GM23338 (cell line): ENCODE results near the gene PABPN1. TPM values are rescaled to one million over a fixed set of nuclear protein-coding genes. Genes with fewer than 3 reads are reported as not detected.

Experiments used
- ATAC-seq: fragments of 200-7000 bp; cut with Tn5 transposase; 3 replicates; pipeline ENCODE4 v1.9.1; 2020
- DNase-seq: peaks from one replicate; pipeline ENCODE4 v3.0.0-alpha.2; 2015; ENCODE audit warnings: low spot score
- H2AFZ ChIP-seq: fragments of 200-600 bp; sonication (generic); 2 replicates; pipeline ENCODE4 v1.8.0; 2016; ENCODE audit warnings: antibody characterized with exemption, mild to moderate bottlenecking, moderate library complexity
- H3F3A ChIP-seq: fragments of 200-600 bp; sonication (generic); replicated peaks from 2 replicates; pipeline ENCODE4 v1.8.0; 2017; ENCODE audit warnings: antibody characterized with exemption, mixed run types, low read depth
- H3K27ac ChIP-seq: fragments of 200-600 bp; sonication (generic); 2 replicates; pipeline ENCODE4 v1.6.1; 2016; ENCODE audit warnings: low read depth
- H3K27me3 ChIP-seq: fragments of 200-600 bp; sonication (generic); 2 replicates; pipeline ENCODE4 v1.8.0; 2016; ENCODE audit warnings: mild to moderate bottlenecking, mixed run types, moderate library complexity; ENCODE audit not compliant: insufficient read depth
- H3K36me3 ChIP-seq: fragments of 200-600 bp; sonication (generic); 2 replicates; pipeline ENCODE4 v1.8.0; 2016; ENCODE audit warnings: mild to moderate bottlenecking; ENCODE audit not compliant: insufficient read depth
- H3K4me1 ChIP-seq: fragments of 200-600 bp; sonication (generic); 2 replicates; pipeline ENCODE4 v1.8.0; 2016; ENCODE audit warnings: mild to moderate bottlenecking, moderate library complexity; ENCODE audit not compliant: insufficient read depth
- H3K4me2 ChIP-seq: fragments of 200-600 bp; sonication (generic); 2 replicates; pipeline ENCODE4 v1.7.1; 2017; ENCODE audit warnings: mixed run types
- H3K4me3 ChIP-seq: fragments of 200-600 bp; sonication (generic); 2 replicates; pipeline ENCODE4 v1.6.1; 2016; ENCODE audit warnings: mixed run types
- H3K79me2 ChIP-seq: fragments of 200-600 bp; sonication (generic); replicated peaks from 2 replicates; pipeline ENCODE4 v1.8.0; 2017; ENCODE audit warnings: mild to moderate bottlenecking; ENCODE audit not compliant: insufficient read depth
- H3K9me2 ChIP-seq: fragments of 200-600 bp; sonication (generic); 2 replicates; pipeline ENCODE4 v1.8.0; 2017; ENCODE audit not compliant: insufficient read depth
- H4K20me1 ChIP-seq: fragments of 200-600 bp; sonication (generic); replicated peaks from 2 replicates; pipeline ENCODE4 v1.8.0; 2017; ENCODE audit warnings: mild to moderate bottlenecking; ENCODE audit not compliant: insufficient read depth
- H3K27ac Mint-ChIP-seq: 2 replicates; pipeline ENCODE4 v1.8.0; 2020; ENCODE audit warnings: inconsistent platforms, mild to moderate bottlenecking, moderate library complexity, mixed read lengths
- H3K27me3 Mint-ChIP-seq: 3 replicates; pipeline ENCODE4 v1.8.0; 2022; ENCODE audit warnings: low read depth, mild to moderate bottlenecking, moderate library complexity, mixed read lengths, inconsistent platforms; ENCODE audit not compliant: insufficient read depth, poor library complexity
- H3K36me3 Mint-ChIP-seq: 3 replicates; pipeline ENCODE4 v1.8.0; 2021; ENCODE audit warnings: low read depth, mild to moderate bottlenecking, inconsistent platforms, moderate library complexity, mixed read lengths
- H3K4me1 Mint-ChIP-seq: 3 replicates; pipeline ENCODE4 v1.8.0; 2020; ENCODE audit warnings: mild to moderate bottlenecking, inconsistent platforms, mixed read lengths
- H3K4me3 Mint-ChIP-seq: 3 replicates; pipeline ENCODE4 v1.8.0; 2021; ENCODE audit warnings: moderate library complexity, mild to moderate bottlenecking, inconsistent platforms, mixed read lengths
- H3K9me3 Mint-ChIP-seq: 3 replicates; pipeline ENCODE4 v1.8.0; 2020; ENCODE audit warnings: moderate library complexity, mild to moderate bottlenecking, inconsistent platforms, mixed read lengths
- CREB1 ChIP-seq: fragments of 250-450 bp; sonication (Bioruptor Pico); IDR thresholded peaks from 2 replicates; pipeline ENCODE4 v1.5.0; 2020; ENCODE audit warnings: low read depth, mild to moderate bottlenecking, moderate library complexity
- ETS1 ChIP-seq: IDR thresholded peaks from 2 replicates; pipeline ENCODE4 v1.6.1; 2016; ENCODE audit warnings: antibody characterized with exemption
- EZH2 ChIP-seq: fragments of 200-600 bp; sonication (generic); IDR thresholded peaks from one replicate; pipeline ENCODE4 v1.8.0; 2017; ENCODE audit warnings: antibody characterized with exemption, mild to moderate bottlenecking, low read depth; ENCODE audit not compliant: unreplicated experiment
- EZH2phosphoT487 ChIP-seq: fragments of 200-600 bp; sonication (generic); IDR thresholded peaks from one replicate; pipeline ENCODE4 v1.8.1; 2018; ENCODE audit warnings: antibody characterized with exemption; ENCODE audit not compliant: unreplicated experiment
- NANOG ChIP-seq: IDR thresholded peaks from 2 replicates; pipeline ENCODE4 v1.6.1; 2016; ENCODE audit warnings: antibody characterized with exemption, borderline replicate concordance
- POLR2AphosphoS5 ChIP-seq: IDR thresholded peaks from 2 replicates; pipeline ENCODE4 v1.6.1; 2016; ENCODE audit warnings: antibody characterized with exemption, low read depth
- REST ChIP-seq: IDR thresholded peaks from one replicate; pipeline ENCODE4 v1.6.1; 2018; ENCODE audit warnings: antibody characterized with exemption; ENCODE audit not compliant: unreplicated experiment
- STAT1 ChIP-seq: IDR thresholded peaks from one replicate; pipeline ENCODE4 v1.6.1; 2016; ENCODE audit warnings: antibody characterized with exemption; ENCODE audit not compliant: unreplicated experiment
- ZNF114 ChIP-seq: fragments of 250-450 bp; sonication (Bioruptor Pico); IDR thresholded peaks from 2 replicates; pipeline ENCODE4 v1.5.0; 2020; ENCODE audit warnings: mild to moderate bottlenecking, moderate library complexity
- polyA plus RNA-seq: library from polyadenylated mRNA; unstranded; fragments of >200 nt; fragmentation: Nextera tagmentation; extraction: Ambion mirVana; gene quantifications from 2 replicates; pipeline ENCODE4 v1.2.1, GENCODE V29; 2016
- total RNA-seq: library from RNA; depleted of rRNA; stranded (reverse); fragments of >200 nt; shearing (Covaris generic); gene quantifications from 2 replicates; pipeline ENCODE4 v1.2.3, GENCODE V29; 2014
- TF ChIP-seq, protein P1 (sequence below), 2 experiments: fragments of 200-600 bp in 1 of 2; sonication (generic) in 1 of 2; conservative IDR thresholded peaks; 2 replicates each; pipeline versions ENCODE4 v1.5.1 to v1.6.1; 2016 to 2017; ENCODE audit warnings: antibody characterized with exemption in 2 of 2, low read depth in 2 of 2, mild to moderate bottlenecking in 2 of 2, moderate library complexity in 1 of 2

PABPN1 gene
- total and polyA plus RNA-seq, 2 experiments from 2014 or later = 116 to 342 TPM

GRCh38 chr14:23294734-23295561 is 26.3 kb upstream of the PABPN1 start:
- H3F3A ChIP-seq = peaks cover 5% of the 10 kb centered on the region; the same call in 1 of the 2 replicates
- no peak overlapping the region for H3K4me3 ChIP-seq
- peaks cover 20% of the 10 kb centered on the region for H4K20me1 ChIP-seq
- H3K9me3 Mint-ChIP-seq = no peaks in the 10 kb centered on the region
- peaks cover 11% of the 10 kb centered on the region; the same call in 1 of the 2 replicates for H3K4me1 ChIP-seq
- no peaks in the 10 kb centered on the region for H3K36me3 ChIP-seq
- no peak overlapping the region for H2AFZ ChIP-seq
- H3K4me2 ChIP-seq = no peak overlapping the region
- peaks cover 99% of the 10 kb centered on the region for H3K27me3 ChIP-seq
- TF ChIP-seq, protein P1, sequence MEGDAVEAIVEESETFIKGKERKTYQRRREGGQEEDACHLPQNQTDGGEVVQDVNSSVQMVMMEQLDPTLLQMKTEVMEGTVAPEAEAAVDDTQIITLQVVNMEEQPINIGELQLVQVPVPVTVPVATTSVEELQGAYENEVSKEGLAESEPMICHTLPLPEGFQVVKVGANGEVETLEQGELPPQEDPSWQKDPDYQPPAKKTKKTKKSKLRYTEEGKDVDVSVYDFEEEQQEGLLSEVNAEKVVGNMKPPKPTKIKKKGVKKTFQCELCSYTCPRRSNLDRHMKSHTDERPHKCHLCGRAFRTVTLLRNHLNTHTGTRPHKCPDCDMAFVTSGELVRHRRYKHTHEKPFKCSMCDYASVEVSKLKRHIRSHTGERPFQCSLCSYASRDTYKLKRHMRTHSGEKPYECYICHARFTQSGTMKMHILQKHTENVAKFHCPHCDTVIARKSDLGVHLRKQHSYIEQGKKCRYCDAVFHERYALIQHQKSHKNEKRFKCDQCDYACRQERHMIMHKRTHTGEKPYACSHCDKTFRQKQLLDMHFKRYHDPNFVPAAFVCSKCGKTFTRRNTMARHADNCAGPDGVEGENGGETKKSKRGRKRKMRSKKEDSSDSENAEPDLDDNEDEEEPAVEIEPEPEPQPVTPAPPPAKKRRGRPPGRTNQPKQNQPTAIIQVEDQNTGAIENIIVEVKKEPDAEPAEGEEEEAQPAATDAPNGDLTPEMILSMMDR (conservative IDR thresholded peaks at IDR 0.05; ENCODE audit: low read depth in 2 of 2) = peak; percentile 75 to 87
- TF ChIP-seq CREB1 (0 out of 2 replicates have a peak, but pooled peaks have one; percentile 22), STAT1 (no peak), ZNF114 (CRISPR knock-in tag) (no peak)
- no peak overlapping the region; the same call in 2 of the 3 replicates for H3K4me3 Mint-ChIP-seq
- peaks cover 94% of the 10 kb centered on the region for H3K27me3 Mint-ChIP-seq
- no peak overlapping the region for H3K27ac ChIP-seq
- peak; percentile 74 for ATAC-seq
- H3K36me3 Mint-ChIP-seq = no peaks in the 10 kb centered on the region
- peaks cover 16% of the 10 kb centered on the region for H3K4me1 Mint-ChIP-seq
- H3K27ac Mint-ChIP-seq = no peak overlapping the region
- no peaks in the 10 kb centered on the region for H3K79me2 ChIP-seq
- peak; percentile 75 for DNase-seq
- H3K9me2 ChIP-seq = no peaks in the 10 kb centered on the region

DNA sequence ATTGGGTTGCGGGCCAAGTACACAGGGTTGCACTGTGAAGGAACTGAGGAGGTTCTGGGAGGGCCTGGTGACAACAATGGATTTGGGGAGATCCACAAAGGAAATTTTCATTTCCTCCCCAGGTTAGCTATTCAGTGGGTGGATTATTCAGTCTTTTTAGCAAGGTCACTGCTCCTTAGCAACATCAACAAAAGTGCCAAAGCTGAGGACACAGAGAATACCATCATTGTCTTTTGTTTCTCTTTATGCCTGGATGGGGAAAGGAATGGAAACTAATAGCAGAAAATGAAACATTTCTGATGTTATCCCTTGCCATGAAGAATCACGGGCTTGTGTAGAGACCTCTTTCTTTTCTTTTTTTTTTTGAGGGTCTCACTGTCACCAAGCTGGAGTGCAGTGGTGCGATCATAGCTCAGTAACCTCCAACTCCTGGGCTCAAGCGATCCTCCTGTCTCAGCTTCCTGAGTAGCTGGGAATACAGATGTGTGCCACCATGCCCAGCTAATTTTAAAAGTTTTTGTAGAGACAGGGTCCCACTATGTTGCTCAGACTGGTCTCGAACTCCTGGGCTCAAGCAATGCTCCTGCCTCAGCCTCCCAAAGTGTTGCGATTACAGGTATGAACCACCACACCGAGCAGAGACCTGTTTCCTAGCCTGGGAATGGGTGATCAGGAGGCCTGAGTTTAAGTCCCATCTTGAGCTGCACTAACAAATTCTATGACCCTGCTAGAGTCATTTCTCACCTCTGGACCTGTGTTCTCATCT is 25.1 kb upstream of the PABPN1 start:
- no peaks in the 10 kb centered on the region for H3K9me3 Mint-ChIP-seq
- Histone ChIP-seq H3K9me2 (no peaks in the 10 kb centered on the region), H2AFZ (no peak overlapping the region), H3K27me3 (peaks cover 96% of the 10 kb centered on the region), H3K27ac (no peak overlapping the region), H3K4me1 (peaks cover 20% of the 10 kb centered on the region; the same call in 1 of the 2 replicates), H3K79me2 (no peaks in the 10 kb centered on the region), H4K20me1 (peaks cover 20% of the 10 kb centered on the region), H3K4me3 (no peak overlapping the region), H3F3A (peaks cover 8% of the 10 kb centered on the region), H3K4me2 (no peak overlapping the region), H3K36me3 (no peaks in the 10 kb centered on the region)
- no peak for TF ChIP-seq POLR2AphosphoS5
- no peak for TF ChIP-seq STAT1
- TF ChIP-seq NANOG = no peak
- DNase-seq (no peak), ATAC-seq (no peak)
- H3K36me3 Mint-ChIP-seq = no peaks in the 10 kb centered on the region
- no peak overlapping the region for H3K27ac Mint-ChIP-seq
- H3K27me3 Mint-ChIP-seq = peaks cover 91% of the 10 kb centered on the region
- H3K4me1 Mint-ChIP-seq = peaks cover 16% of the 10 kb centered on the region
- H3K4me3 Mint-ChIP-seq = no peak overlapping the region

GRCh38 chr14:23297096-23297495 is 24.2 kb upstream of the PABPN1 start:
- Histone ChIP-seq H3K4me3 (no peak overlapping the region), H3F3A (peaks cover 8% of the 10 kb centered on the region), H3K4me1 (peaks cover 20% of the 10 kb centered on the region; the same call in 1 of the 2 replicates), H3K4me2 (no peak overlapping the region), H2AFZ (no peak overlapping the region), H3K36me3 (no peaks in the 10 kb centered on the region), H3K79me2 (no peaks in the 10 kb centered on the region), H4K20me1 (peaks cover 20% of the 10 kb centered on the region), H3K27ac (no peak overlapping the region), H3K9me2 (no peaks in the 10 kb centered on the region), H3K27me3 (peaks cover 87% of the 10 kb centered on the region)
- Mint-ChIP-seq H3K4me1 (peaks cover 16% of the 10 kb centered on the region), H3K4me3 (no peak overlapping the region), H3K9me3 (no peaks in the 10 kb centered on the region), H3K27me3 (peaks cover 84% of the 10 kb centered on the region), H3K27ac (no peak overlapping the region), H3K36me3 (no peaks in the 10 kb centered on the region)
- ATAC-seq = no peak
- DNase-seq = no peak
- TF ChIP-seq EZH2phosphoT487 (no peak), EZH2 (no peak), ETS1 (no peak), REST (no peak), NANOG (no peak), CREB1 (no peak), STAT1 (no peak), ZNF114 (CRISPR knock-in tag) (no peak), POLR2AphosphoS5 (no peak)
